ENCODE measurements around the gene PRR15L. TPM values are rescaled to one million over a fixed set of nuclear protein-coding genes. Genes with fewer than 3 reads are reported as not detected.

PRR15L gene
- total RNA-seq, 6 experiments from 2014 or later = not detected

GRCh38 chr17:47980541-47980940 is 22.9 kb upstream of the PRR15L start:
- H3K36me3 Mint-ChIP-seq (ENCODE audit: low read depth) = peaks cover 10% of the 10 kb centered on the region
- no peak for TF ChIP-seq CTCF (IDR thresholded peaks at IDR 0.05)
- H3K9me3 Mint-ChIP-seq = no peaks in the 10 kb centered on the region
- H3K4me1 Mint-ChIP-seq (ENCODE audit: low read depth) = no peaks in the 10 kb centered on the region
- no peaks in the 10 kb centered on the region; the same call in 1 of the 2 replicates for H3K27me3 Mint-ChIP-seq (ENCODE audit: insufficient read depth)
- no peak overlapping the region for H3K4me3 Mint-ChIP-seq
- DNase-seq = no peak
- no peak overlapping the region for H3K27ac Mint-ChIP-seq

GRCh38 chr17:47978324-47978723 is 20.6 kb upstream of the PRR15L start:
- no peaks in the 10 kb centered on the region; the same call in 1 of the 2 replicates for H3K27me3 Mint-ChIP-seq (ENCODE audit: insufficient read depth)
- peak; percentile 91 for TF ChIP-seq CTCF (IDR thresholded peaks at IDR 0.05)
- H3K27ac Mint-ChIP-seq = no peak overlapping the region
- no peaks in the 10 kb centered on the region for H3K4me1 Mint-ChIP-seq (ENCODE audit: low read depth)
- no peaks in the 10 kb centered on the region for H3K9me3 Mint-ChIP-seq
- DNase-seq = peak; percentile 38
- peaks cover 10% of the 10 kb centered on the region for H3K36me3 Mint-ChIP-seq (ENCODE audit: low read depth)
- H3K4me3 Mint-ChIP-seq = no peak overlapping the region

- peaks cover 10% of the 10 kb centered on the region for H3K36me3 Mint-ChIP-seq (ENCODE audit: low read depth)
These were observed 18.1 kb upstream of the PRR15L start for GRCh38 chr17:47975823-47976205.

GRCh38 chr17:47975189-47975822 is 17.6 kb upstream of the PRR15L start:
- peaks cover 11% of the 10 kb centered on the region for H3K4me1 Mint-ChIP-seq (ENCODE audit: low read depth)
- no peak for DNase-seq
- H3K27me3 Mint-ChIP-seq (ENCODE audit: insufficient read depth) = no peaks in the 10 kb centered on the region; the same call in 1 of the 2 replicates
- peaks cover 10% of the 10 kb centered on the region for H3K36me3 Mint-ChIP-seq (ENCODE audit: low read depth)
- H3K9me3 Mint-ChIP-seq = no peaks in the 10 kb centered on the region
- H3K27ac Mint-ChIP-seq = no peak overlapping the region
- peak; percentile 27; the same call in 1 of the 2 replicates for TF ChIP-seq CTCF (IDR thresholded peaks at IDR 0.05)
- H3K4me3 Mint-ChIP-seq = no peak overlapping the region

More at GRCh38 chr17:47975823-47976205, 18.1 kb upstream of the PRR15L start:
- DNase-seq = no peak
- Mint-ChIP-seq H3K4me1 (ENCODE audit: low read depth) (peaks cover 7% of the 10 kb centered on the region; the same call in 1 of the 2 replicates), H3K9me3 (no peaks in the 10 kb centered on the region), H3K4me3 (no peak overlapping the region), H3K27ac (no peak overlapping the region), H3K27me3 (ENCODE audit: insufficient read depth) (no peaks in the 10 kb centered on the region; the same call in 1 of the 2 replicates)
- no peak for TF ChIP-seq CTCF (IDR thresholded peaks at IDR 0.05)

- Mint-ChIP-seq H3K9me3 (no peaks in the 10 kb centered on the region), H3K36me3 (ENCODE audit: low read depth) (0 out of 2 replicates have a peak, but pooled peaks cover 1% of the 10 kb centered on the region), H3K4me1 (ENCODE audit: low read depth) (peaks cover 20% of the 10 kb centered on the region), H3K27ac (no peak overlapping the region), H3K27me3 (ENCODE audit: insufficient read depth) (no peaks in the 10 kb centered on the region; the same call in 1 of the 2 replicates), H3K4me3 (no peak overlapping the region)
- TF ChIP-seq CTCF (IDR thresholded peaks at IDR 0.05) = no peak
- no peak for DNase-seq
These were observed 15.9 kb upstream of the PRR15L start for GRCh38 chr17:47973541-47973940.

All from HFFc6 (cell line).